HG03066 (cell line): ENCODE results near the gene SLC2A4RG.
"Not testable (repeated sequence)": the region's sequence is repeated elsewhere in the genome, so short reads cannot be mapped to it uniquely, and the experiment has no call there.

Source experiments
- ATAC-seq: cut with Tn5 transposase; IDR thresholded peaks from one replicate; pipeline ENCODE4 v1.9.1; 2021; ENCODE audit warnings: low read depth; ENCODE audit not compliant: unreplicated experiment

The SLC2A4RG gene

DNA sequence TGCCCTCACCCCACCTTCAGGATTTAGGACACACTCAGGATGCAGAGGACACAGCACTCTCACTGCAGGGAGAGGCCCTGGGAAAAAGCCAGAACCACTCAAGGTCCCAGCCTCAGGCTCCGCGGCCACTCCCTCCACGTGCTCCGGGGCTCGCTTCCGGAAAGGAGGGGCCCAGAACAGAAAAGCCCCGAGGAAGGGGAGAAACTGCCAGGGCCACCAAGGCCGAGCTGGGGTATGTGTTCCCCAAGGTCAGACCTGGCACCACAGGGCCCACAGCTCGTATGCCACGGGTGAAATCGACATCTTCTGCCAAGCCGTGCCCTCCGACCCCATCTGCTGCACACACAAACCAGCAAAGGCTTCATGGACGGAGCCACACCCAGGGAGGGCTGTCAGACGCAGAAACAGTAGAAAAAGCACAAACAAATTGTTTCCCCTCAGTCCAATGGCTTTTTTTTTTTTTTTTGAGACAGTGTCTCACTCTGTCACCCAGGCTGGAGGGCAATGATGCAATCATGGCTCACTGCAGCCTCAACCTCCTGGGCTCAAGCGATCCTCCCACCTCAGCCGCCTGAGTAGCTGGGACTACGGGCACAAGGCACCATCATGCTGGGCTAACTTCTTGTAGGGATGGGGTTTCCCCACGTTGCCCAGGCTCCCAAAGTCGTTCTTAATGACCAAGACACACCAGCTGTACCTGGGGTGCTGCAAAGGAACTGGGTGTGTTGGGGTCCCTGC lies 33.4 kb downstream of the SLC2A4RG start:
- no peak for ATAC-seq

DNA sequence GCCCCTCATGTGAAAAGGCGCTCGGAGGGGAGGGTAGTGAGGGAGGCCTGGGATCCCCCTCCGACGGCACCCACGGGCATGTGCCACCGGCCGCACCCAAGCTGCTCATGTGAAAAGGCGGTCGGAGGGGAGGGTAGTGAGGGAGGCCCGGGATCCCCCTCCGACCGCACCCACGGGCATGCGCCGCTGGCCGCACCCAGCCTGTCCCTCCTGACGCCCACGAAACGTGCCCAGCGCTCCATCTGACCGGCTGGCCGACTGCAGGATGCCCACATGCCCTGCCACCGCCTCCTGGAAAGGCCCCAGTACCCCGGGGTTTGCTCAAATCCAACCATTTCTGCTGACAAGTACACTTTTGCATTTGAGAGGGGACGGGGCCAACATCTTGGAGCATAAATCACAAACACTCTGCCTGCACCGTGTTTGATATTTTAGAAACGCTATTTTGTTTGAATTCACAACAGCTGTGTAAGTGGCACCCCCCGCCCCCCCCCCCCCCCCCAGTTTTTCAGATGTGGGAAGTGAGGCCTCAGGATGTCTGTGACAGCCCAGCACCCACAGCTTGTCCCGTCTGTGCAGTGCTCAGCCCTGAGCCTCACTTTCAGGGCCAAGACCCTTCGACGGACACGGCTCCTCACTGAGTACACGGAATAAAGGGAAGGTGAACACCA lies 34.1 kb downstream of the SLC2A4RG start:
- ATAC-seq, result no peak

DNA sequence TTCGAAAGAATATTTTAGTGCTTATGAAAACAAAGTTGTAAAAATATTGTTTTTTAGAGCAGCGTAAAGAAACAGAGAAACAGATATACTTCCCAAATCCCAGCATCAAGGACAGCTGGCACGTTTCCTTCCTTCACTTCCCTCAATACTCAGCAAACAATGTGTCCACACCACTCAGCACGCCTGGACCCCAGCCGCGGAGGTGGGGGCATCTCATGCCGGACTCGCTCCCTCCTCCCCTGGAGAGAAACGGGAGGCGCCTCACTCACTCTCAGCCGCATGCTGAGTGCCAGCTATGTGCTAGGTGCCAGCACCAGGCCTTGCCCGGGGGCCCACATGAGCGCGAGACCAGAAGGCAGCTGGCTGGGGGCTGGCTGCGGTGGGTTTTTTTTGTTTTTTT lies 34.7 kb downstream of the SLC2A4RG start:
- ATAC-seq, result no peak

DNA sequence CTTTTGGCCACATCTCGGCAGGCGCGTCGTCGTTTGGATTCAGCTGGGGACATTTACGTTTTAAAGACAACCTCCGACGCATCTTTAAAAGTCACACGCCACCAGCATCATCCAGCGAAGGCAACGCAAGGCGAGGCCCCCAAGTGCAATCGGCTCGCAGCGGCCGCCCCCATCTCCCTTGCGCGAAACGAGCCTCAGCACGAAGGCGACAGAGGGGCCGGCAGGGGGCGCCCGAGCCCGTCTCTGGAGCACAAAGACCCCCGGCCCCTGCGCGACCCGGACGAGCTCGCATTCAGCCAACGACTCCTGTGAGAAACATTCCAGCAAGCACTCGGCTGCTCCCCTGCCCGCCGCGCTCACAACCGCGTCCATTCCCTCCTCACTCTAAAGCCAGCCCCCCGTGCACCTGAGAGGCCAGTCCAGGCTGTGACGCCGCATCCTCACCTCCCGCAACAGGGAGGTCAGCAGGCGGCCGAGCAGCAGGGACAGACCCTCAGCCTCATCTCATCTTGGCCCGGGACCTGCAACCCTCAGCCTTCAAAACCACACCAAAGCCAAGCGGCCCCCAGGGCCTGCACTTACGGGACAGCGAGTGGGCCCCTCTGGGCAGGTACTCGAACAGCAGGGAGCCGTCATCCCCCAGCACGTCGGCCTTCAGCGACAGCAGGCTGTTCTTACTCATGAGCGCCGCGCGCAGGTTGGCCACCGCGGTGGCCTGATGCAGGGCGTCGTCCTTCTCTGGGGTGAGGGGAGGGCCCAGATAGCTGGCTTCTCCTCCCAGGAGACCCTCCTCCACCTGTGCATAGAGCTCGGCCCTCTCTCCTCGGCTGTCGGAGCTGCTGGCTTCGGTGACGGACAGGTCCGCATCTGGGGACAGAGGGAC lies 35.8 kb downstream of the SLC2A4RG start:
- ATAC-seq, result no peak

DNA sequence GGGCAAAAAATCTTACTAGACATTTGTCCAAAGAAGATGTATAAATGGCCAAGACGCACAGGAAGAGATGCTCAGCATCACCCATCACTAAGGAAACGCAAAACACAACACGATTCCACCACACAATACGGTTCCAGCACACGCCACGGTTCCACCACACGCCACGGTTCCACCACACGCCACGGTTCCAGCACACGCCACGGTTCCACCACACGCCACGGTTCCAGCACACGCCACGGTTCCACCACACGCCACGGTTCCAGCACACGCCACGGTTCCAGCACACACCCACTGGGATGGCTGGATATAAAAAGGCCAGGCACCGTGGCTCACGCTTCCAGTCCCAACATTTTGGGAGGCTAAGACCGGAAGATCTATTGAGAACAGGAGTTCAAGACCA lies 37.3 kb downstream of the SLC2A4RG start:
- ATAC-seq, result not testable (repeated sequence)

DNA sequence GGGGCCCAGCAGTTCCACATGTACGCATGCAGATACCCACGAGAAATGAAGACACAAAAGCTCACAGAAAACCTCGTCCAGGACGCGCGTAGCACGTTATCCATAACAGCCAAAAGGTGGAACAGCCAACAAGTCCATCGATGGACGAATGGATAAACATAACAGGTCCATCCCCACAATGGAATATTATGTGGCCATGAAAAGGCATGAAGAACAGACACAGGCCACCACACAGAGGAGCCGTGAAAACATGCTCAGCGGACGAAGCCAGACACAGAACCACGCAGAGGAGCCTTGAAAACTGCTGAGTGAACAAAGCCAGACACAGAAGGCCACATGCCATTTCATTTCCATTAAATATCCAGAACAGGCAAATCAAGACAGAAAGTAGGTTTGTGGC lies 38.0 kb downstream of the SLC2A4RG start:
- ATAC-seq, result no peak

DNA sequence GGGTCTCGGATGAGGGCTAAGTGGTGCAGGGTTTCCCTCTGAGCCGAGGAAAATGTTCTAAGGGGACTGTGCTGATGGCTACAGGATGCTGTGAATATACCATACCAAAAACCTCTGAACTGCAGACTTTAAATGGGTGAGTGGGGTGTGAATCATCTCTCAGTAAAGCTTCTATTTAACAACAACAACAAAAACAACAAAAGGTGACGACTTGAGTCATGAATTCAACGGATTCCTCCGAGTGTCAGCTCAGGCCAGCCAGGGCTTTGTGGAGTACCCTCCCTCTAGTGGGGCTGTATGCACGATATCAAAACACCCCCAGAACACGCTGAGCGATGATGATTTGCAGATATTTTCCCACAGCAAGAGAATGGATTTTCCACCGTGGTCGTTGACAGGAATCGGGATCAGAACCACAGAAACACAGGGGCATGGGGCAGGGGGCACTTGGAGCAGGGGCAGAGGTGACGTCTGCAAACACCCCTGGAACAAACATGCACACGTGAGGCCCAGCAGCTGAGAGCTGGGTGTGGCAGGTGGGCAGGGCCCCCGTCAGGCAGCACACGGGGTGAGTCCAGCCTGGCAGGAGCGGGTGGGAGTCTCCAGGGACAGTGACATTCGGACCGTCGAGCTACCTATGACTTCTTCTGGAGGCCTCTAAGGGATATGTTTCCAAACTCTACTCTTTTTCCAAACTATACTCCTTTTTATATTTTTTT lies 38.6 kb downstream of the SLC2A4RG start:
- no peak for ATAC-seq

DNA sequence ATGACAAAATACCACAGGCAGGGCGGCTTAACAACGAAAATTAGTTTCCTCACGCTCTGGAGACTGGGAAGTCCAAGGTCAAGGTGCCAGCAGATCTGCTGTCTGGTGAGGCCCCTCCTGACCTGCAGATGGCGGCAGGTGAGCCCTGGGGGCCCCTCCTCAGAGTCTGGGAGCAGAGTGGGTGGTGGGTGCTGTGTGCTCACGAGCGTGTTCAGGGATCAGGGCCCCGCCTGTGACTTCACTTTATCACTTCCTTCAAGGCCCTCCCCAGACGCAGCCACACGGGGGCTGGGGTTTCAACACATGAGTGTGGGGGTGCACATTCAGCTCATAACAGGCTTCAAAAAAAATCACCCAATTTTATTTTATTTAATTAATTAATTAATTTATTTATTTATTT lies 39.3 kb downstream of the SLC2A4RG start:
- no peak for ATAC-seq

DNA sequence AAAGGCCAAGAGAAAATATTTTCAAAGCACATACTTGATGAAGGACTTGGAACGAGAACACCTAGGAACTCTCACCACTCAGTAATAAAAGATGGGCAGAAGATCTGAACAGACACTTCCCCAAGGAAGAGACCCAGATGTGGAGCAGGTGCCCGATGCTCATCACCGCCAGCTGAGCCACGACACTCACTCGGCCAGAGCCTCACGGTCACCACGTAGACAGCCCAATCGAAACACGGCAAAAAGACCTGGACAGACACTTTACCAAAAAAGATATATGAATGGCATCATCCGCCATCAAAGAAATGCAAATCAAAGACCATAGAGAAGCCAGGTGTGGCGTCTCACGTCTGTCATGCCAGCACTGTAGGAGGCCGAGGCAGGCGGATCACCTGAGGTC lies 41.6 kb downstream of the SLC2A4RG start:
- ATAC-seq, result no peak

DNA sequence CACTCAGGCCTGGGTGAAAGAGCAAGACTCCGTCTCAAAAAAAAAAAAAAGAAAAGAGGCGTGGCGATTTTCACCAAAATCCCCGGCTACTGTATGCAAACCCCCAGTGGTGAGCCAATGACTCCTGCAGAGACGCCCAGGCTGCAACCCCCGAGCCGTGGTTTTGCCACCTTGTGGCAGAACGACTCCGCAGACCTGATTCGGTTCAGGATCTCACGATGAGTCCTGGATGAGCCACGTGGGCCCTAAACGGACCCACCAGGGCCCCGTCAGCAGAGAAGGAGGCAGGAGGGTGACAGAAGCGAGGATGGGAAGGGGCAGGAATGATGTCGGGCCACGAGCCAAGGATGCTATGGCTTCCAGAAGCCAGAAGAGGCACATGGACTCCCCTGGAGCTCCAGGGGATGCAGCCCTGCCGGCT lies 42.5 kb downstream of the SLC2A4RG start:
- no peak for ATAC-seq

DNA sequence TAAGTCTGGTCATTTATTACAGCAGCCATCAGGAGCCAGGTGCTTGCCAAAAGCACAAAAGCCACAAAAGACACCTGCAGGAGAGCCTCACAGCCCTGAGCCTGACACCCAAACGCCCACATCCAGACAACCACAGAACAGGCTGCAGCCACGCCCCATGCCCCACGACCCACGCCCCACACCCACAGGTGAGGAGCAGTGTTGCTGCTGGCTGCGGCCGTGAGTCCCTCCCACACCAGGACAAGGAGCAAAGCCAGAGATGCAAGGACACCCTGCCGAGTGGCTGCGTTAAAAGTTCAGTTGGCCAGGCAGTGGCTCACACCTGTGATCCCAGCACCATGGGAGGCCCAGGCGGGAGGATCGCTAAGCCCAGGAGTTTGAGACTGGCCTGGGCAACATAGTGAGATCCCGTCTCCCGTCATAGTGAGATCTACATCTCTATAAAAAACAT lies 43.0 kb downstream of the SLC2A4RG start:
- no peak for ATAC-seq

DNA sequence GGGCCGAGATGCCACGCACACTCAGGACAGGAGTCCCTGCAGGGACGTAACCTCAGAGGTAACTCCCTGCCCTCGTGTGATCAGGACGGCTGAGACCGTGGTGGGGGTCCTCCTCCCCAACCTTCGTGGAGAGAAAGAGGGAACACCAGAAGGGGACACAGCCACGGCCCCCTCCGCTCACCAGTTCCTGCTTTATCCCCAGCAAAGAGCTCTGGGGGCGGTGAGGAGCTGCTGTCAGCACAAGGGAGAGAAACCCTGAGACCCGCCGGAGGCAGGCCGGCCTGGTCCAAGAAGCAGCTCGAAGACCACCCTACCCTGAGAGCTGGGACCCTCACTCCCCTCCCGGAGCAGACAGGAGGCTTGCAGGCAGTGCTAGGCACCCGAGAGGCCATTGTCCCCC lies 44.4 kb downstream of the SLC2A4RG start:
- ATAC-seq, result no peak

DNA sequence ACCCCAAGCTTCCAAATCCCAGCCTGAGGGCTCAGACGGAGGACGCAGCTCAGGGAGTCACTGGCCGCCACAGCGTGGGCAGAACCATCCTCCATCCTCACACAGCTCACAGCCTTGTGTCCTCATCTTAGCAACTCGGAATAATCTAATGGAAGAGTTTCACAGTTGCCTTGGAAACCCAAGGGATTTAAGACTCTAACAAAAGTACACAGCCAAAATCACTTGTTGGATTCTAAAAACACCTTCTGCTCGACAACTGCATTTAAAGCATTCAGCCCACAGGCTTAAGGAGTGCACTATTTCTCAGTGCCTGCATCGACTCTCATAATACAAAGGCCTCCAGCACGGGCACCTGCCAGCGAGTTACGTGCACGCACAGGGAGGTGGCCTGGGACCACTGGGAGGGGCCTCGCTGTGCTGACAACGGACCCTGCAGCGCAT lies 46.1 kb downstream of the SLC2A4RG start:
- ATAC-seq, result no peak

DNA sequence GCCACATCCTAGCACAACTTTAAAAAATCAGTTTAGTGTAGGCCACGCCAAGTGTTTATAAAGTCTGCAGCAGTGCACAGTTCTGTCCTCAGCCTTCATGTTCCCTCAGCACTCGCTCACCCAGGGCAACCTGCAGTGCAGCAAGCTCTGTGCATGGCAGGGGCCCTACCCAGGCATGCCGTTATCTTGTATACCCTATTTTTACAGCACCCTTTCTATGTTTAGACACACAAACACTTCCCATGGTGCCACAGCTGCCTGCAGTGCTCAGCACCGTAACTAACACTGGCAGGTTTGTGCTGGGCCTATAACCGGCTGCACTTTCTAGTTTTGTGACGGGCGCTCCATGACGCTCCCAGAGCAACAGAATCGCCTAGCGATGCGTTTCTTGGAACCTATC lies 47.7 kb downstream of the SLC2A4RG start:
- no peak for ATAC-seq

DNA sequence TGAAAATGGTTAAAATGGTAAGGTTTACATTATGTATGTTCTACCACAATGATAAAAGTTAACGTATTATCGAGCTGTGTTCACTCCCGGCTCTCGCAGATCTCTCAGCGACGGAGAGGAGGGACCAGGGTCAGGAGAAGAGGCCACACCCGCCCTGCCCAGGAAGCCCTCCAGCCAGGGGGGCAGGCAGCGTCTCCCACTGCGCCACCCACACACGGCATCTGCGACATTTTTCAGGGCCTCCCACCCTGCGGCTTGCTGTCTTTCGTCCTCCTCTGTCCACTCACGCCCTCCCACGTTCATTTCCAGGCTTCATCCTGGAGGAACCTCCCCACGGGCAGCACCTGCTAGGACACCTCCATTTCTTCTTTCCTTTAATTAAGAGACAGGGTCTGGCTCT lies 48.2 kb downstream of the SLC2A4RG start:
- ATAC-seq, result no peak

DNA sequence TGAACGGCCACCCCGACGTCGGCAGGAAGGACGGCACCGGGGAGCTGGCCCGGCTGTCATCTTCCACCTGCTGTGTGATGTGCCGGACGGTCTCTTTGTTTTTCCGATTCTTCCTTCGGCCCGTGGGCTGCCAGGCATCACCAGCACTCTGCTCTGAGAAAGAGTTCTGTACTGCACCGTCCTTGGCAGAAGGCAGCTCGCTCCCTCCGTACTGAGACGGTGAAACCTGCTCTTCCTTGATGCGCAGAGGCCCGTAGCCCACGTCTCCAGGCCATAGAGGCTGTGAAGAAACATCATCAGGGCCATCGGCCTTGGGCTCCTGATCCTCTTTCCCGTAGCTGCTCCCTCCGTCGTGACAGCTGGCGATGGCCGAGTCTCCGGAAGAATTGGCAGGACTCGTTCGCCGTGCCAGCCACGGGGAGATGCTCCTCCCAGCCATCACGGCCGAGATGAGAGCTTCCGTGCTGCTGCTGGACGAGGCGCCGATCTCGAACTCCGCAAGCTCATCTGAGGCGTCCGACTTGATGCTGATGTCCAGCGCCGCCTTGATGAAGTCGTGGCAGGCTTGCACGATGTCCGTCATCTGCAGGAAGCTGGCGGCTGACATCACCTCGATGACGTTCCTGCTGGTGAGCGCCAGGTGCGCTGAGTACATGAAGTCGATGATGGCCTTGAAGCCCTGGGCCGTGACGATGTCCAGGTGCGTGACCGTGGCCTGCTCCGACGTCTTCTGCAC lies 50.4 kb downstream of the SLC2A4RG start:
- no peak for ATAC-seq

DNA sequence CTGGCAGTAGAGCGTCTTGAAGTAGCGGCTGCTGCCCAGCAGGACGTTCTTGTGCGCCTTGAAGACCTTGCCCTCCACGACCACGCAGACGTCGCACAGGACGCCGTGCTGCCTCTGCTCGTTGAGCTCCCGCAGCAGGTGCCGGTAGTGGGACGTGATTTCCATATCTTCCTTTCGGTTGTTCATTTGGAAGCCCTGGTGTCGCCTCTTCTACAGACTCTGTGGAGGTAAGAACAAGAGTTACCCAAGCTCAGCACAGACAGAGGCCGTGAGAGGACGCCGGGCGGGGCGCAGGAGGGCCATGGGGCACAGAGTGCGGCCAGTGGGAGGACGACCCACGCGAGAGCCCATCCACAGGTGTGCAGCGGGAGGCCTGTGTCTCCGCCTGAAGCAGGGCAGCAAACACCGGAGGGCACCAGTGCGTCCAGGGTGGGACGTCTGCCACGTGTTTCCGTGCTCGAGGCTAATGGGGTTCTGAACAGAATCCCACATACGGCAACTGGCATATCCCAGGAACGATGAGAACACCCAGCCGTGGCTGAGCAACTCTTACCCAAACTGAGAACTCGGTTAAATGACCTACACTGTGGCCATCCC lies 51.1 kb downstream of the SLC2A4RG start:
- ATAC-seq, result no peak

DNA sequence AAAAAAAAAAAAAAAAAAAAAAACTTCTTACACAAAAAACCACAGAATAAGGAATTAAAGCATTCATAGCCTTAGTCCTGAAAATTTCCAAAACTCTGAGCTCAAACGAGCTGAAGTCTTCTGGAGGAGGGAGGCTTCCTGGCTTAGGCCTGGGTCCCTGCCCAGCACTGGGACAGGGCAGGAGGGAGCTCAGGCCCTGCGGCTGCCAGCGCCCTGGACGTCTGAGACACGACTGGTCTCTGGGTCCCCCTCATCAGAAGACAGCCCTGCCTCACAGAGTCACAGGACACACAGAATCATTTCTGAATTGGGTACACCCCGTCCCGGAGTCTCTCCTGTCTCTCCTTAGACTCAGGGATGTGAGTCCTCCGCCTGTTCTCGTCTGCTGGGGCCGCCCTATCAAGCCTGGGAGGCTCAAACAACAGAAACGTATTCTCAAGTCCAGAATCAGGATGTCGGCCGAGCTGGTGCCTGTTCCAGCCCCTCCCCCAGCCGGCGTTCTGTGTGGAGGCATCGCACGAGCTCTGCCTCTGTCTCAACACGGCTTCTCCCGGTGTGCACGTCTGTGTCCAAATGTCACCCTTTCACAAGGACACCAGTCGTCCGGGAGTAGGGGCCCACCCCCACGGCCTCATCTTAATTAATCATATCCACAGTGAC lies 52.1 kb downstream of the SLC2A4RG start:
- no peak for ATAC-seq

DNA sequence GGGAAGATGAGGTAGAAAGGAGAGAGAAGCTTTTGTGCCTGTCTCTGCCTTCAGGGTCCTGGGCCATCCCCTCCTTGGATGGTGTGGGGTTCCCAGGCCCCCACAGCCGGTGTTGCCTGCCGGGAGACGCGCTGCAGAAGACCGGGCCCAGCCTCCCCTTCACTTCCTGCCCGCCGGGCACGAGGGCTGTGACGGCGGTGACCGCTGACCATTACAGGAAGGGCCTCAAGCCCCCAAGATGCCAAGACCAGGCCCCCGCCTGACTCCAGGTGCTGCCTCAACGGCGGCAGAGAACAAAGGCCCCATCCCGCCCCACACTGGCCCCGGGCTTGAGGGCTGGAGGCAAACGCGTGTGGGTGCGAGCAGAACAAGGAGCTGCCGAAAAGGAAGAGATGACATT lies 53.3 kb downstream of the SLC2A4RG start:
- ATAC-seq, result no peak
